Motor neuron (in vitro differentiated cells): Measurements from ENCODE around the gene TM4SF18. TPM values are rescaled to one million over a fixed set of nuclear protein-coding genes. Genes with fewer than 3 reads are reported as not detected.

Experiments used
- ATAC-seq, 8 experiments: fragments of 200-7000 bp; cut with Tn5 transposase; replicated peaks in 6 of 8; 2 replicates each; pipeline ENCODE4 v1.8.0; 2021; ENCODE audit warnings: mild to moderate bottlenecking in 8 of 8, moderate library complexity in 8 of 8
- H3K27ac ChIP-seq, 2 donors: fragments of 250-450 bp; sonication (Bioruptor Pico); 2 replicates each; pipeline ENCODE4 v1.9.0; 2021; ENCODE audit warnings: antibody characterized with exemption in 2 of 2, mild to moderate bottlenecking in 2 of 2, moderate library complexity in 1 of 2
- H3K4me1 ChIP-seq, 2 donors: fragments of 250-450 bp; sonication (Bioruptor Pico); replicated peaks in 1 of 2; 2 replicates each; pipeline ENCODE4 v1.6.1; 2021; ENCODE audit warnings: antibody characterized with exemption in 2 of 2, mild to moderate bottlenecking in 2 of 2, moderate library complexity in 1 of 2
- H3K4me3 ChIP-seq, 5 donors: fragments of 250-450 bp; sonication (Bioruptor Pico); 2 replicates each; pipeline ENCODE4 v1.9.0; 2021; ENCODE audit warnings: antibody characterized with exemption in 5 of 5, mild to moderate bottlenecking in 5 of 5, moderate library complexity in 4 of 5
- WGBS, 10 experiments: fragments of 450-650 bp; shearing (Covaris generic); methylation state at CpG; one replicate each; pipeline ENCODE4 v1.0.0; 2022; 5-methylcytosine and 5-hydroxymethylcytosine counted together
- in situ Hi-C, 9 experiments: fragments of 400-800 bp; cut with MboI; loops; one replicate each; pipeline ENCODE4 v1.15.0; 2021; ENCODE audit warnings: low sequenced_read_pairs in 9 of 9, low pct_unique_long_range_greater_than_20kb in 2 of 9; ENCODE audit not compliant: unreplicated experiment in 9 of 9
- total RNA-seq, 8 experiments: library from RNA; unstranded; fragments of 300-600 nt; gene quantifications; 2 replicates each; pipeline versions ENCODE4 v1.2.3 to v1.2.4, GENCODE V29; 2022

TM4SF18 gene
- total RNA-seq, 8 experiments from 2014 or later, result under 0.01 to 0.86 (median 0.28) TPM; not detected in 1

DNA sequence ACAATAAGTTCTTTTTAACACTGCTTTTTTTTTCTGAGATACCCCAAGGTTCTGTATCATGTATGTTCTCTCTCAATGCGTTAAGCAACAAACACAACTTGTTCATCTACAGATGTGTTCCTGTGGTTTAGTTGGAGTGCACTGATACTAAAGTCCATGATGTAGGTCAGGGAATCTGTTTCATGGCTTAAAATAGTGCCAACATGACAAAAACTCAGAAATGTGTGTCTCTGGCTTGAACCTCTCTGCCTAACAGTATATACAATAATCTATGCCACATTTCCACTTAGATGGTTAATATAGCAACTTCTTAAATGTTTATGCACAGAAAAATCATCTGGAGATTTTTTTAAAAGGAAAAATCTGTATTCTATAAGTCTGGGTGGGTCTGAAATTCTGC lies 51.1 kb downstream of the TM4SF18 start:
- in situ Hi-C loops, result no loop called here
- H3K4me3 ChIP-seq, result no peak overlapping the region
- 82 to 100% (median 100%) methylated on average over 1 of the region's 1 CpG; no CpG with 5 or more reads in 3 of the 10 experiments for WGBS, 10 experiments
- no peaks in the 10 kb centered on the region for H3K4me1 ChIP-seq
- no peak for ATAC-seq
- no peak overlapping the region for H3K27ac ChIP-seq

DNA sequence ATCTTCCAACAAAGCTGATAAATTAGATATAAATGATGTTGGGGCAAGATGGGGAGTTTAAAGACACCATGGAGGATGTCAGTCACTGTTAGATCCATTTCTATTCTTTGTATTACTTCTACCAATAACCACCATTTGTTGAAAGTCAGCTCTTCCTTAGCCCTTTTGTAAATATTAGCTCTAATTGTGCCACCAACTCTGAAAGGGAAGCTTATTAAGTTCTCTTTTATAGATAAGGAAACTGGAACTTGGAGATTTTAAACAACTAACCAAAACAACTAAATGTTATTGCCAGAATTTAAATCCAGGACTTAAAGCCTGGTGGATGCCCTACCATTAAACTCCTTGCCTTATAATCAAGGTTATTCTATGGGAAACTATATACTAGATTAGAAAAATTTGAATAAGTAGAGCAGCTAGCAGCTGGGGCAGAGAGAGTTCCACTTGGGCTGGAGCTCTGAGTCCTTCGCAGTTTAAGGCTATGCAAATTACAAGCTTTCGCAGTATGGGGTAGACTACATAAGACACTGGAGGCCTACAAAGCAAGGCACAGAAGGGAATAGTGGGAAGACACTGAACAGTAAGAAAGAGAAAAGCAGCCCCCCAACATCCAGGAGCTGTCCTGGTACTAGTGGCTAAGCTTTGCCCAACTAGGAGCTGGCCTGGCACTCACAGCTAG lies 52.6 kb downstream of the TM4SF18 start:
- in situ Hi-C loops, result no loop called here
- Histone ChIP-seq H3K27ac (no peak overlapping the region), H3K4me3 (no peak overlapping the region), H3K4me1 (no peaks in the 10 kb centered on the region)
- no peak for ATAC-seq
- WGBS, 10 experiments, result 65 to 100% (median 90%) methylated on average over 1 to 2 of the region's 2 CpGs; no CpG with 5 or more reads in 5 of the 10 experiments

DNA sequence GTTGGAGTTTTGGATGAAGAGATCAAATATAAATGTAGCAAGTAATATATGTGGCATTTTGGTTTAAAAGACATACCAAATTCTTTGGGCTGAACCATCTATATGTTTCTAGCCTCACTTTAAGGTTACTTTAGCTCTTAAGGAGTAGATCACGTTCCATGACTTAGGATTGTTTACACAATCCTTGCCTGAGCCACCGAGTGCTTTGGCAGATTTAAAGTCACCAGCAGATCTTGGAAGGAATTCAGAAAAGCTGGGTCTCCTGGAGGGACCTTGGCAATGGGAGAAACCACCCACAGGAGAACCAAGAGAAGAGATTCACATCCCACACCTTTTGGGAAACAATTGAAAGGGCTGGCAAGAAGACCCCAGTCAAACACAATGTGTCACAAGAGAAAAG lies 54.5 kb downstream of the TM4SF18 start:
- in situ Hi-C loops, result loop anchor here in 5 of 9 experiments (10.0 kb wide), 3 partner anchors 154 to 324 kb away; partner anchors contain the start of gene HPS3 (in 2 of the 5)
- Histone ChIP-seq H3K4me1 (no peaks in the 10 kb centered on the region), H3K27ac (no peak overlapping the region), H3K4me3 (no peak overlapping the region)
- ATAC-seq, result no peak
- WGBS, 10 experiments, result 46 to 100% (median 82%) methylated on average over 1 to 2 of the region's 2 CpGs; no CpG with 5 or more reads in 2 of the 10 experiments

DNA sequence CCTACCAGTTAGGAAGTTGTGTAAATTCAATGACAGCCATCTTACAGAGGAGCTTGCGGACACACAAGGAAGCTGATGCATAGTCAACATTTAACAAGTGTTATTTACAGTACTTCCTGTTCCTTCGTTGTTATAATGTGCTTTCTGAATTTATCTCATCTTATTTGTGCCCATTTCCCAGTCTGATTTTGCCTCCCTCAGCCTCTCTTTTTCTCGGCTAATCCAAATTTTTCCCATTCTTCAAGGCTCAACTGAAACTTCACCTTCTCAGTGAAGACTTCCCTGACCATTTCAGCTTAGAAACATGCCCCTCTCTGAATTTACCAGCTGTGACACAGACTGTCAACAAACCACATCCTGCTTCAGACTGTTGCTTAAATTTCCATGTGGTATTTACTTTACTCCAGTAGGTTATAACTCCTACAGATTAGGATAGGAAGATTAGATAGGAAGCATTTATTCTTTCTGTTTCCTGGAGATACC lies 56.1 kb downstream of the TM4SF18 start:
- ATAC-seq, result no peak
- Histone ChIP-seq H3K4me3 (no peak overlapping the region), H3K27ac (no peak overlapping the region), H3K4me1 (no peaks in the 10 kb centered on the region)
- 15 to 100% (median 90%) methylated on average over 1 to 3 of the region's 3 CpGs for WGBS, 10 experiments
- in situ Hi-C loops, result loop anchor here in 5 of 9 experiments (10.0 kb wide), 3 partner anchors 153 to 323 kb away; partner anchors contain the start of gene HPS3 (in 2 of the 5)

DNA sequence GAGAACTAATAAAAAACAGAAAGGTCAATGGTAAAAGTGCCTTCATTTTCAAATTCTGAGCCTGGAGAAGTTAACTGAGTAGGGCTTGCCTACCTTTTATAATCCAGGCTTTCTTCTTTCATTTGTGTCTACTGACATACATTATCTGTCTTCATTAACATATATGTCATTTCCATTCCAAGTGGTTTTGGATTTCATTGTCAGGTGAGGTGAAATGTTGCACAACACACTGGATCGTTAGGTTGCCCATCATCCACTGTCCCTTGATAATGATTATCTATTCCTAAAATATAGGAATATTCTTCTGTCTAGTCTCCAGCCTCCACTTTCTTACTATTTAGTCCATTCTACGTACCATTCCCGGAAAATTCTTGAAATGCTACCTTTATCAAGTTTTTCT lies 56.8 kb downstream of the TM4SF18 start:
- Histone ChIP-seq H3K4me3 (no peak overlapping the region), H3K4me1 (no peaks in the 10 kb centered on the region), H3K27ac (no peak overlapping the region)
- WGBS, 10 experiments, result 71 to 100% (median 94%) methylated on average over 1 to 3 of the region's 3 CpGs; no CpG with 5 or more reads in 1 of the 10 experiments
- no peak for ATAC-seq
- in situ Hi-C loops, result loop anchor here in 5 of 9 experiments (10.0 kb wide), 3 partner anchors 152 to 322 kb away; partner anchors contain the start of gene HPS3 (in 2 of the 5)

DNA sequence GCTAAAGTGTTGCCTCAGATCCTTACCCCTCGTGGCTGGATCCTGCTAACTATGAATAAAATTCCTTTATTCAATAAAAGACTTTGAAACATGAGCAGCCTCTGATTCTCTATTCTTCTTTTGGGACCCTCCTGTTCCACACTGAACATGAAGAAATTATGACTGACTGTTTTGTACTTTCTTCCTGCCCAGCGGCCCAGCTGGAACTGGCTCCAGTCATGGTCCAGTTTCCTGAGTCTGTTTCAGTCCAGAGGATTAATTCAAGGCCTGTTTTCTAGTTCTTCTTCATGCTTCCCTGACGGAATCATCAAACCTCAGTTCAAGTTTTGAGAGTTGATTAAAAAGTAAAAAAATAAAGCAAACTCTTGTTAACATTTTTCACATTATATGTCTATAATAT lies 59.2 kb downstream of the TM4SF18 start:
- no peak overlapping the region for H3K4me3 ChIP-seq
- no peak for ATAC-seq
- H3K4me1 ChIP-seq, result no peaks in the 10 kb centered on the region
- in situ Hi-C loops, result loop anchor here in 8 of 9 experiments (5.0 to 25.0 kb wide), 6 partner anchors 137 to 319 kb away; partner anchors contain the start of gene HPS3 (in 3 of the 8)
- WGBS, 10 experiments, result 28 to 94% (median 76%) methylated on average over 1 to 3 of the region's 3 CpGs
- H3K27ac ChIP-seq, result no peak overlapping the region

DNA sequence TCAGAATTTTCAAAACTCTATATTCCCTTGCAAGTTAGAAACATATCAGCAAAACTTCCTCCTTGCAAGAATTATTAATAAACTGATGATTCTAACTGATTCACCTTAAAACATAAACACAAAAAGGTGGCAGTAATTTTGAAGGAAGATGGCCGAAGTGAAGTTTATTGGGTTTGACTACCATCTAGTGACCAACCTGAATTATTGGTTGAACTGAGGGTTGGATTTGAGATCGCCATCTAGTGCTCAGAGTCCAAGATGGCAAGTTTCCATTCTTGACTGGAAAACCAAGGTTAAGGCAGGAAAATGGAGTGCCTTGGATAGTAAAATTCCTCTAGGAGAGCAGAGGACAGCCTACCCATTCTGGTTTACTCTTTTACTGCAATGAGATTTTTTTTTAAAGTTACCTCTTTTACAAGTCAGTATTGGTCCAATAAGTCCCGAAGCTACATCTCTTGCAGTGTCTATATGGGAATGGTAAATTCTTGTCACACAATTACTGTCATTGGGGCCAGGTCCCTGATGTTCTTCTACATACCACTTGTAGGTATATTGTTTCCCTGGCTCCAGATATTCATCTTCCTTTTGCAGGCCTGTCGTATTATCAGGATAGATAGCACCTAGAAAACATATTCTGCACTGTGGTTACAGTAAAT lies 60.2 kb downstream of the TM4SF18 start:
- in situ Hi-C loops, result loop anchor here in 8 of 9 experiments (5.0 to 25.0 kb wide), 6 partner anchors 136 to 318 kb away; partner anchors contain the start of gene HPS3 (in 3 of the 8)
- Histone ChIP-seq H3K4me3 (no peak overlapping the region), H3K27ac (no peak overlapping the region), H3K4me1 (no peaks in the 10 kb centered on the region)
- peak; percentile 21 to 81 (median 68) for ATAC-seq
- WGBS, 10 experiments, result 0 to 40% (median 14%) methylated on average over 1 to 4 of the region's 4 CpGs; no CpG with 5 or more reads in 1 of the 10 experiments

DNA sequence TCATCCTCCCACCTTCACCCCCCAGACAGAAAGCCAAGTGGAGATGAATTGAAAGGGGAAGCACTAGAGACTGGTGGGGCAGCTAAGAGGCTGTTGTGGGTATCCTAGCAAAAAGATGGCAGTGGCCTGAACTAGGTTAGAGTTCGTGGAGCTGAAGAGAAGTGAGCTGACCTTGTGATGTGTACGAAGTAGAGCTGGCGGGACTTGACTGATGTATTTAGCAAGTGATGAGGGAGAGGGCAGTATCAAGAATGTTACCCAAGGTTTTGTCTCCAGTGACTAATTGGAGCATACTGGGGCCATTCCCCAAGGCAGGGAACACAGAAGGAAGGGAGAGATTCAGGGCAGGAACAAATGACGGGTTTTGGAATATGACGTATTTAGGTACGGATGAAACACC lies 61.8 kb downstream of the TM4SF18 start:
- no peak for ATAC-seq
- in situ Hi-C loops, result loop anchor here in 8 of 9 experiments (5.0 to 25.0 kb wide), 6 partner anchors 134 to 317 kb away; partner anchors contain the start of gene HPS3 (in 3 of the 8)
- Histone ChIP-seq H3K4me1 (no peaks in the 10 kb centered on the region), H3K4me3 (no peak overlapping the region), H3K27ac (no peak overlapping the region)
- 76 to 100% (median 84%) methylated on average over 1 to 6 of the region's 6 CpGs; no CpG with 5 or more reads in 1 of the 10 experiments for WGBS, 10 experiments

DNA sequence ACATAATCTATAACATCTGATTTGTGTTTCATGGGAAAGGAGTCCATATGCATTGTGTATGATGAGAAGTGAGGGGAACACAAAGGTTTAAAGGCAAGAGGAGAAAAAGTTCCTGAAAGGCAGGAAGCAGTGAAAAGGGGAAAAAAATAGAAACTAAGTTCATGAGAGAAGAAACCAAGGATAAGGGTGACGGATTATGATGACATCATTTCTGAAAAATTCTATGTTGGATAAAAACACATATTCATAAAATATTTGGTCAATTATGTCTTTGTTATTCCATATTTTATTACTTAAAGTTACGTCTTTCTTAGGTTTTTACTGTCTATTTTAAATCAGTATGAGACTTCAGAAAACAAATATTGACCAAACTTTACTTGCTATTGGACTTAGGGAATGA lies 63.3 kb downstream of the TM4SF18 start:
- in situ Hi-C loops, result loop anchor here in 8 of 9 experiments (5.0 to 25.0 kb wide), 6 partner anchors 133 to 315 kb away; partner anchors contain the start of gene HPS3 (in 3 of the 8)
- Histone ChIP-seq H3K4me3 (no peak overlapping the region), H3K27ac (no peak overlapping the region), H3K4me1 (no peaks in the 10 kb centered on the region)
- 8 to 93% (median 78%) methylated on average over 1 to 2 of the region's 2 CpGs; no CpG with 5 or more reads in 1 of the 10 experiments for WGBS, 10 experiments
- no peak for ATAC-seq

DNA sequence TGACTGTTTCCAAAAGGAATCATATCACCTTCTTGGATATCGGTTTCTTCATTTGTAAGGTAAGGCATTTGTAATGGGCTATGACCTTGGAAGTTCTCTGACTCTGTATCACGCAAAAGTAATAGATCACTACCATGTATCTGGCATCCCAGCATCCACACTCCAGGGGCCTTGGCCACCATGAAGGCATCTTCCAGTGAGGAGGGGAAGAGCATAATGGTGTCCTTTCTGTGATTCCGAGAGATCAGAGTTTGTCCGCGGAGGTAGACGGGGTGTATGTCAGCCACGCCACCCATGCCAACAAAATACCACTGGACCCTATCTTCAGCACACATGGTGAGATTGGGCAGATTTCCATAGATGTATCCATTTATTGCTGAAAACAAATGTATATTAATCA lies 63.7 kb downstream of the TM4SF18 start:
- H3K27ac ChIP-seq, result no peak overlapping the region
- in situ Hi-C loops, result loop anchor here in 8 of 9 experiments (5.0 to 25.0 kb wide), 6 partner anchors 132 to 315 kb away; partner anchors contain the start of gene HPS3 (in 4 of the 8)
- no peak overlapping the region for H3K4me3 ChIP-seq
- 75 to 100% (median 95%) methylated on average over 1 to 7 of the region's 7 CpGs; no CpG with 5 or more reads in 2 of the 10 experiments for WGBS, 10 experiments
- H3K4me1 ChIP-seq, result no peaks in the 10 kb centered on the region
- ATAC-seq, result no peak
